Activated effector memory CD4-positive, alpha-beta T cell treated with anti-CD3 and anti-CD28 coated beads, Interleukin-2, amount 50 U/mL, for 16 hours (primary cell): ENCODE data around the gene ANKS1A.

Source experiments
- DNase-seq: peaks from one replicate; pipeline ENCODE4 v3.0.0-alpha.2; 2020

ANKS1A gene

DNA sequence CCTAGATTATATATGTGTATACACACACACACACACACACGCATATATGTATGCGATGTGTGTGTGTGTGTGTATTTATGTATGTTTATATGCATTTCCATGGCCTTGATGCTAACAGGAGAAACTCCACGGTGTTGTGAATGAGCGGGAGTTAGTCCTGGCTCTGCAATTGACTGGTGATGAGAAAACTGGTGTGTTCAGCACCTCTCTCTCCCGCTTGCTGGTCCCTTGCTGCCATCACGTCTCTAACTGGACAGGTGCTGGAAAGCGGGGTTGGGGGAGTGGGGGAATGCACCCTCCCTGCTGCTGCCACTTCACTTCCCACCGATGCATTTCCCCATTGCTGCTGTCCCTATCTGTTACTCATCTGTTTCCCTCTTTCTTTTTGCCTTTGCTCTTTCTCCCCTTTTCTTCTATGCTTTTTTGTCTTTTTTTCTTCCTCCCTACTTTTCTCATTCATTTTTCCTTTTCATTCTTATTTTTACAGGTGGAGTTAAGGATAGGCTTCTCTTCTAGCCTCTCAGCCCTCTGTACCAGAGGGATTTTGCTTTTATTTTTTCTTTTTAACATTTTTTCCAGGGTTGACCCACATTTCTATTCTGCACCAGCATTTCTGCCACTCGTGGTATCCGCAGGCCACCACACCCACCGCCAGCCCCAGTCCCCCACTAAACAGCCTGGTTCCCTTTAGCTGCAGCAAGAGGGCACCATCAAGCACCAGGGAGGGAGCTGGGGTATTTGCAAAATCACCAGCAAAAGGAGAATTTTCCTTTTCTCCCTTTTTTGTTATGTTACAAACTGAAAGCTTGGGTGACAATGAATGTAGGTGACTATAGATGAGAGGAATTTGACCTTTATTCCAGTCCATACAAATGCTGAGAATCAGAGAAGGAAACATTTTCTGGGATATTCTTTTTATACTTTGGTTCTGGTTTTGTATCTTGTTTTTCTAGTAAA lies 136.5 kb downstream of the ANKS1A start:
- DNase-seq: no peak

DNA sequence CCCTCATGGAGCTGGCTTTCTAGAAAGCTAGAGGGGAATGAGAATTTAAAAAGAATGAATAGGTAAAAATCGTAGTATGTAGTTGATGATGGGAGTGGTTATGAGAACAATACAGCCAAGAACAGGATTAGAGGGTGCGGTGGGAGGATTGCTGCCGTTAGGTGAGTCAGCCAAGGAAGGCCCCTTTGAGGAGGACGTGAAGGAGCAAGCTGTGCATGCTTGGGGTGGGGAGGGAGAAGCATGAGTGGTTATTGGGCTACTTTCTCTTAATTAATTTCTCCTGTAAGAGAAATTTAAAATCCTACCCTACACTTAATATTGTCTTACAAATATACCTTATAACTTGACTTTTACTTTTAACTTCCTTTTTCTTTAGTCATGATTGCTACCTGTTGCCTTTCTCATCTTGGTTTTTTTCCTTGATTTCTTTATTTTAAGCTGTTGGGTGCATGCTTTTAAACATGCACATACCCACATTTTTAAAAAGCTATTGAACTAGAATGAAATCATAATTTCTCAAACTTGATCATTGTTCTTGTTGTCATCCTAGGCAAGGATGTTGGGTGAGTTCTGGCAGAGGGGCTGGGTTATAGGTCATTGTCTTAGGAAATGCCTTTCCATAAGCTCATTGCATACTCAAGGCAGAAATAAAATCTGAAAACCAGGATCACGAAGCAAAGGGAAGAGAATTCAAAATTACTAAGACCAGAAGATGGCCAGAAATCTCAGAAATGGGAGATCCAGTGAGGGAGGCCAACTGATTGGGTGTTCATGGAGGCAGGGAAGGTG lies 137.6 kb downstream of the ANKS1A start:
- no peak for DNase-seq

DNA sequence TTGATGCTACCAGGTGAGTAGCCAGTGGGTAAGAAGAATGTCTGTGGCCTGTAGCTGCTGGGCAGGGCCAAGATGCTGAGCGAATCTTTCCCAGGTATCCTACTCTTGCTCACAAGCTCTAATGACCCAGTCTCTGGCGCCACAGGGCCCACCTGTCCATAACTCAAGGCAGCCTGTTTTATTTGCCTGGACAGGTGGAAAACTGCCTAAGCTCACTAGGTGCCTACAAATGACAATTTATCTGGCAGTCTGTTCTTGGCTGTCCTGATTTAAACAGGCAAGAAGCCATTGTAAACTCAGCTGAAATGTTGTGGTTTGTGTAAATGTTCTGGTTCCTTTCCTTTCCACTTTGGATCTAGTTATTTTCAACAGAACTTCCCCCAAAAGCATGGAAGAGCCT lies 138.8 kb downstream of the ANKS1A start:
- DNase-seq: no peak

DNA sequence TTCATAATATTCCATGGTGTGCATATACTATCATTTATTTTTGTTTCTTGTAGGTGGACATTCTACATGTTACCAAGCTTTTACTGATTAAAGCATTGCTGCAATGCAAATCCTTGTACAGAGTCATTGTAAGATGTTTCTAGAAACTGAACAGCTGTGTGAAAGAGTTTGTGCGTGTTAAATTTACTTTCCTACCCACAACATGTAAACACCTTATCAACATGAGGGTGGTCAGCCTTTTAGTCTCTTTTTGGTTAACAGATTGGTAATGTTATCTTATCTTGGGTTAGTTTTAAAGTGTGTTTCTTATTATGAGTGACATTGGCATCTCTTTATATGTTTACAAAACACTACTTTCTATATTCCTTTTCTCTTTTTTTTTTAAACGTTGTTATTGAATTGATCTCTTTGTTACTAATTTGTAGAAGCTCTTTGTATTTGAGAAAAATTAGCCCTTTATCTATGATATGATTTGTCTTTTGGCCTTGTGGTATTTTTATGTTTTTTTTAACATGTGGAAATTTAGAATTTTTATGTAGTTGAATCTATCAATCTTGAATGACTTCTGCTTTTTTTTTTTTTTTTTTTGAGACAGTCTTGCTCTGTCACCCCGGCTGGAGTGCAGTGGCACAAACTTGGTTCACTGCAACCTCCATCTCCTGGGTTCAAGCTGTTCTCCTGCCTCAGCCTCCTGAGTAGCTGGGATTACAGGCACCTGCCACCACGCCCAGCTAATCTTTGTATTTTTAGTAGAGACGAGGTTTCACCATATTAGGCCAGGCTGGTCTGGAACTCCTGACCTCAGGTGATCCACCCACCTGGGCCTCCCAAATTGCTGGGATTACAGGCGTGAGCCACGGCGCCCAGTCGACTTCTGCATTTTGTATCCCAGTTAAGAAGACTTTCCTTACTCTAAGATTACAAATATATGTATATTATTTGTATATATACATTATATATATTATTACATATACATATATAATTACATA lies 140.0 kb downstream of the ANKS1A start:
- DNase-seq: no peak

DNA sequence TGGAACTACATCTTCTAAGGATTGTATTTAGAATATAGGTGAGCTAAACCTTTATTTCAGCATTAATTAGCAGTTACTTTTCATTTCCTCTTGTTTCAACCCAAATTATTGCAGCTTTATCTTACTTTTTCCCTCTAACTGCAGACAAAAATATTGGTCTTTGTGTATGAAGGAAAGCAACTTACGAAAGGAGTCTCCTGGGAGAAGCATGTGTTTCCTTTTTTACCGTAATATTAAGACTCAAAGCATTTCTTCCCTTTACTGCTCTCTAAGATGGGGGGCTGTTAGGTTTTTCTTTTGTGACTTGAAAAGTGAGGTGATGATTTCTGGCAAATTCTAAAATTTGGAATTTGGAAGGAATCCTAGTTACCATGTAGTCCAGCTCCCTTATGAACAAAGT lies 141.0 kb downstream of the ANKS1A start:
- DNase-seq: no peak

DNA sequence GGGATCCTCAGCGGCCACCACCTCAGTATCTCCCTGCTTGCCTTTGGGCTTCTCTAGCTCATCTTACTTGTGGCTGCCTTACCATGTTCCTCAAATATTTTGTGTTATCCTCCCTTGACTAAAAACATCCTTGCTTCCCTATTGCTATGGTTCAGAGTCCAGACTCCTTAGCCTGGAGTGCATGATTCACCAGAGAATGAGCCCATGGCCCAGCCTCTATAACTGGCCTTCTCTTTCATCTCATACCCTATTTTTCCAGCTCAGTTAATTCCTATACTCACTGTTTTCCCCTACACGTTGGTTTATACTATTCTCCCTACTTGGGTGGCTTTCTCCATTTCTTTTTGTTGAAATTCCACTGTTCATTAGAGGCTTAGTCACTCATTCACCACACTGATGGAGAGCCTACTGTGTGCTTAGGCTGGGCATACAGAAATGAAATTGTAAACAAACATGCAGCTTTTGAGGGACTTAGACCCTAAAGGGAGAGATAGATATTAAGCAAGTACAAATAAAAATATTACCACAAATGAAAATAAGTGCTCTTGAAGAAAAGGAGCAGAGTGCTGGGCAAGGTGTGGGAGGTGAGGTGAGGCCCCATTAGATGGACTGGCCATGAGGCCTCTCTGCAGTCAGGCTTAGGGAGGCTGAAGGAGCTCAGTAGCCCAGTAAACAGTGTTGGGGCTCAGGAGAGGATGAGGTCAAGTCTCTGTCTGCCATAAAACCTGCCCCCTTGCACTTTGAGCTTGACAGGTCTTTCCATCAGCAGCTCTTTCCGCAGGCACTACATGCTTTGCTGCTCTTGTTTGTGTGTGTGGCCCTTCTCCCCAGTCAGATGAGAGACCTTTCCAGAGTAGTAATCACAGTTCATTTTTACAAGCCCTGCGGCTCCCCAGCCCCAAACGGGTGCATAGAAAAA lies 142.8 kb downstream of the ANKS1A start:
- no peak for DNase-seq

DNA sequence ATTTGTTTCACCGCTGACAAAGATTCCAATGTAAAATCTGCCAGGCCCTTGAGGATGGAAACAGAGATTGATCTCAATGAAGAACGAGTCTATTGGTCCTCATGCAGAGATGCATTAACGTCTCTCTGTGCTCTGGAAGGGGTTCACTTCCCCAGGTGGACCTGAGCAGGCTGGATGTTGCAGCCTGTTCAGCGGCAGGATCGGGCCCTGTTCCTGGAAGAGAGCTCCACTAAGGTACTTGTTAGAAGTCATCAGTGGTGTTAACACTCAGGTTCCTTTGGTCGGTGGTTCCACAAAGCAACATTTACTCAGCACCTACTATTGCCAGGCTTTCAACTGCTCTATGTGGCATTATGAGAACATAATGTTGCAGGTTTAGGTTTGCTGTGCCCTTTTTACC lies 144.6 kb downstream of the ANKS1A start:
- DNase-seq: no peak

DNA sequence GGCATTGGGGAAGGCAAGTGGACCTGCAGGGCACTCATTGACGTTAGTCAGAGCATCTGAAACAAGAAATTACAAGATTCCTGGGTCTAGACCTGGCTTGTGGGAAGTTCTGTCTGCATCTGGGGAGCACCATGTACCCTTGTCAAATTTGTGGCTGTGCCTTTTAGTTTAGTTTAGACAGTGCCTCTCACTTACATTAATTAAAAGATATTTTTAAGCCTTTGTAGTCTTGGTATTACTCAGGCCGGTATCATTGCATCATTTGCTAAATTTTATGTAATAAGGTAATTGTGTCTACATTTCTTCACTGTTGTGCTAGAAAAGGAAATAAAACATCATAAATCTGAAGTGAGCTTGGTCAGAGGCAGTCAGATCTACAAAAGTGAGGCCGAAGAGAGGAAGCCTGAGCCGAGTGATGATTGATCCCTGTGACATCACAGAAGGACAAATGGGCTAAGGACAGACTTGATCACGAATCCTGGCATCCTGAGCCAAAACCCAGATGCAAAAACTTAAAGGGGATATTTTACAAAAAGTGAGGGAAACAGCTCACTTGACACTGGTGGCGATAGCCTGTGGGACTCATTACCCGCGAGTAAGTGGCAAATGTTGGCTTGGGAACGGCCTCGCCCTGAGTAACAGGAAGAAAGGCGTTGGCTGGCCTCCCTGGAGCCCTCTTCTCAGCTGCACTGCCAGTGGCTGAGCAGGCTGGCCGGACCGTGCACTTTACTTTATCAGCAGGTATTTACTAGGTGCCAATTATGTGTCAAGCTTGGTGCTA lies 145.5 kb downstream of the ANKS1A start:
- no peak for DNase-seq

DNA sequence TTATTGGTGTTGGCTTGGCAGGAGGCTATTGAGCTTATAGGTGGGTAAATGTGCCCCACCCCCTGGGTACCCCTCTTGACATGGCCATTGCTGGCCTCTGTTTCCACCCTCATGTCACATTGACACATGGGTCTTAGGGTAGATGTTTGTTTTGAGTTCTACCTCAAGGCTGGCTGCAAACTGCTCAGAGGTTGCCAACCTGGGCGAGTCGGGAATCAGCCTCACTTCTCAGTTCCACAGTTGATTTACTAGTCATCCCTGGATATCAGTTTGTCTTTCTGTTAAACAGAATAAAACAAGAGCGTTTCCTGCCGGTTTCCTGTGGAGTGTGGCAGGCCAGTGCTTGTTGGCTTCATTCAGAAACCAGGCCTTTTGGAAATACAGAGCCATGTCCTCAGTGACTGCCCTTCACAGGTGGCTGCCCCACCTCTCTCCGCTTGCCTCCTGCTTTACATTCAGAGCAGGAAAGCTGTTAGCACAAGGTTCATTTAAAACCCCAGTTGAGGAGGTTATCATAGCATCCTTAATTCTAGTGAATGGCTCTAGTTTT lies 146.5 kb downstream of the ANKS1A start:
- DNase-seq: no peak

DNA sequence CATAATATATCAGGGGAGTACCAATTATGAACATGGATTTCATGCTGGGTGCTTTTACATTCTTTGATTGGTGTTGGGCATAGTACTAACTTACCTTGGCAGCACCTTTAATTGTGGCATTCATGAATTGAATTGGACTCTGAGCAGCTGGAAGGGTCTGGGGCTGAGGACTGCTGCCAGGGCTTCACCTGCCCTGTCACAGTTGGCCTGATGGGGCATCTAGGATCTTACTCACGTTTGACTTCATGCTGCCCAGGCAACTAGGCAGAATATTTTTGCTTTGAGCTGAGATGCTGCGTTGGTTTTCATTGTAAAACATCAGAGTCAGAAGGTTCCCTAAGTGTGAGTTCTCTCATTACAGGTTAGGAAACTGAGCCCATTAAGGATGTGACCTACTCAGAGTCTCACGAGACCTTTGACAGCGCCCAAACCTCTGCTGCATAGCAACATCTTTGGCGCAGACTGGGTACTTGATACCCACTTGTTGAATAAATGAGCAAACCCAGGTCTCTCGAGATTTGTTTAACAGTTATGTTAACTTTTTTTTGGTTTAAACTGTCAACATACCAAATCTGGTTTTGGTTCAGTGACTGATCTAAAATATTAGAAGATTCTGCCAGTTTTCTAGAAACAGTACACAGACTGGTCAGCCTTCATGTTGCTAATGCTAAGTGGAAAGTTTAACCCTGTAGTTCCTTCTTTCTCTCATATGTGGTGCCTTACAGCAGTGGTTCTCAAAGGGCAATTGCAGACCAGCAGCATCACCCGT lies 147.2 kb downstream of the ANKS1A start:
- DNase-seq: no peak

DNA sequence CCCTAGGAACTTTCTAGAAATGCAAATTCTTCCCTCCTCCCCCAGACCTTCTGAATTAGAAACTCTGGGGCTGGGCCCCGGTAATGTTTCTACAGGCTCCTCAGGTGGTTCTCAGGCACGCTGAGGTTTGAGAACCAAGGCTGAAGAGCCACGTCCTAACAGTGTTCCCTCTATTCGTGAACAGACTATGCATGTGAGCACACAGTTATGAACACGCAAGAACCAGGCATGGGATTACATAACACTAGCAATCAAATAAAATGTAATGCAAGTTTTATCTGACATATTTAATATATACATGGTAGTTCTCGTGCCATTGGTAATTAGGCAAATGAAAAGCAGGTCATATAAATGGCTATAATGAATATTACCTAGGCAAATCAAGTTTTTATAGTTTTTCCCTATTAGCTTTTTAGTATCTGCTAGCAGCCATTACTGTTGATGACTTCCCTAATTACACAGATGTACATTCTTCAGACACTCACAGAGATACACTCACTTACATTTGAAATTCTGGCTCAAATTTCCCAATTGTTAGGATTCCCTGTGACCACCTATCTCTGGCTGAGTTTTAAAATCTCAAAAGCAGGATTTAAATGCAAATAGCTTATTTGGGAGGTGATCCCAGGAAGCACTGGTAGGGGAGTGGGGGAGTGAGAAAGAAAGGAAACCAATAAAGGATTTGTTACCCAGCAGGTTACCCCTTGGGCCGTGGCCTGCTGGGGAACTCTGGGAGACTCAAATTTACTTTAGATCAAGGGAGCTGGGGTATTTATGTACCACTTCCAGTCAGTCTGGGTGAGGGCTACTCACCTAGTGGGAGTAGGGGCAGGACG lies 148.0 kb downstream of the ANKS1A start:
- no peak for DNase-seq

DNA sequence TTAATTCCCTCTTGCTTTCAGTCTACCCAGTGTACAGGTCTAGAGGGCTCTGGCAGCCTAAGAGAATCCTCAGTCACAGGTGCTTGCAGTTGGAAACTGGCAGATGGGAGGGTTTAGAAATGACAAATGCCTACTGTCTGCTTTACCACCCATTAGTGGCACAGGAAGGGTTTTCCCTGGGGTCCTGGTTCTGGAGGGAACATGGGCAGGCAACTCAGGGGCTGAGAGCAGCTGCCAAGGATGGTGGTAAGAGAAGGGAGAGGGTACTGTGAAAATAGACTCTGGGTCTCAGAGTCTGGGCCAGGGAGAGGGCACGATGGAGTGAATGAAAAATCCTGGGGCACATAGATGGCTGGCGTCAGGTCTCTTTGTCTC lies 148.6 kb downstream of the ANKS1A start:
- DNase-seq: no peak

DNA sequence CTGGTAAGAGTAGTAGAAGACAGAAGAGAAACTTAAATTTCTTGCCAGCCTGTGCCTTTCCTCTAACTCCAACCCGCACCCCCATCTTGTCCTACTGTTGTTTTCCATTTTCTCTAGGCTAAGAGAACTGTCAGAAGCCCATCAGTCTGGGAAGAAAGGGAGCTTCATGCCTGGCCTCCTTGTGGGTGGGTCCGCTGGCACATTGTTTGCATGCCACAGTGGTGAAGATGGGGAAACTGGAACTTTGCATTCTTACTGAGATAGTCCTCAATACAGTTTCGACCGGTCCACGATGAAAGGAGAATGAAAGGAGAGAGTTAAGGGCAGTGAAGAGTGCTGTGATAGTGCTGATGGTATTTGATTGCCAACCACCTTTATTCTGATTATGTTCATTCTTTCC lies 149.0 kb downstream of the ANKS1A start:
- no peak for DNase-seq

DNA sequence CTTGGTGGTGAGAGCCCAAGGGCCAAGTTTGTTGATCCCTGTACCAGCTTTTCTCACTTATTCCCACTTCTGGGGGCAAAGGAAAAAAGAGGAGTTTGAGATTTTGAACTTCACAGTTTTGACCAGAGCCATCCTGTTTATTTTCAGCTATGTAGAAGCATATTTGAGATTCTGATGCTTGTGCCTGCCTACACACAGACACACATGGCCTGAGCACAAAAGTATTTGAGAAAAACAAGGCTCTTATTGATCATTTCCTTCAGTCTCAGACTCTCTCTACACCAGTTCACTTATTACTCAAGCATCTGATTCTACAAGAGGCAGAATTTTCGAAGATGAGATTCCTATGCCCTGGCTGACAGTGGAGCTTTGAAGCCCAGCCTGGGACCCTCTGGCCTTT lies 151.3 kb downstream of the ANKS1A start:
- DNase-seq: no peak

DNA sequence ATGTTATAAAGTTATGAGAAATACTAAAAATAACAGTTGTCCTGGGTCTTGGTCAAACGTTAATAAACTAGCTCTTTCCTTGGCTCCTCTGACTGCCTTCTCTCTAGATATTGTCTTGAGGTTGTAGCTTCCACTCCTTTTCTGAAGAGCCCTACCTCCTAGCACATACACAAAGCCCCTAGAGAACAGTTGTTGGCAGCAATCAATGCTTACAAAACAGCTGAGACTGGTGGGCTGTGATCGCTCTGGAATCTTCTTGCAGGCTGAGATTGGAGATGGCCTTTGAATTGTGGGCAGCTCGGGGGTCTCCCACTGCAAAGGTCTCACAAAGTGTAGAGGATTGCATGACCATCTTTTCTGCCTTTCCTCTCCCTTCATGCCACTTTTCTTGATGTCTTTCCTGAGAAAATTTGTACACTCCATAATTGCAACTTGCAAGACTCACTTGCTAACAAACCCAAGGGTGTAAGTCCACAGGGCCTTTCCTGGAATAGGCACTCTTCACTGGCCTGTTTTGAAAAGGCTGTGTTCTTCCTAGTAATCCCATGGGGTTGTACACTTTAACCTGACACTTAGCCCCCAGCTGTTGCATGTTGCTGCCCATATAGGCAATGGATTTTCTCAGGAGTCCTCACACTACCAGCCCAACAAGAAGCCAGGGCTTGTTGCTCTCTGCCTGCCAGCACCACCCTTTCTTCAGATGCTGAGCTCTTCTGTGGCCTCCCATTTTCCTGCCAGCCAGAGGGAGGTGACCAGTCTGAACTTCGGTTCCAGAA lies 152.2 kb downstream of the ANKS1A start:
- no peak for DNase-seq

DNA sequence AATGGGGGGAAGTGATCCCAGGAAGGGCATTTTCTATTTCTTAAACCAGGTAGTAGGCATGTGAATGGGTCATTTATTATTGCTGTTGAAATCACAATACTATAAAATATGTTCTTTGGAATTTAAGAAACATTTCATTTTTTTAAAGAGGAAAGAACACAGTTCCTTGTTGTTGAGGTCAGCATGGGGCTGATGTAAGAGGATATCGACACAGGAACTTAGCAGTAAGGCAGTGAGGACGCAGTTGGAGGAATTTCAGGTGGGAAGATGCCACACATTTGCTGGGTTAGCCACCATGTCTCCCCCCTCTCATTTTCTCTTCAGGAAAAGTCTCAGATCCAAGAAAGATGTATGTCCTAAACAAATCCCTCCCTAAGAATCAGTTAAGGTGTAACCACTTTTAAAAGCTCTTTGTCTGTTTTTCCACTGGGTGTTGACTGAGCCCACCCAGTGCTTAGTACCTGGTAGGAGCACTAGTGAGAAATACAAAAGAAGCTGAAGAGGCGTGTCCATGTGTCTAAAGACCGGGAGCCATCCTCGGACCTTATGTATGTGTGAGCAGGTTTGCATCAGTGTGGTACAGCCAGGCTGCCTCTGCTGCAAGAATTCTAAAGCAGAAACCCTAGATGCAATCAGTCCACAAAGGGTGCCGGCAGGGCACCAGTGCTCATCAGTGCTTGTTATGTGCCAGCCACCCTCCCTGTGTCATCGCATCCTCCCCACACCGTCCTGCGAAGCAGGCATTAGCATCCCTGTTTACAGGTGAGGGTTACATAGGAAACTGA lies 153.2 kb downstream of the ANKS1A start:
- no peak for DNase-seq
